HL-60 (cell line): ENCODE measurements around the gene RNGTT.

ENCODE experiments used
- DNase-seq, 2 experiments: peaks; one replicate each; pipeline ENCODE4 v3.0.0-alpha.2; 2010 to 2020; ENCODE audit warnings: low read depth in 1 of 2, low spot score in 1 of 2
- H3K27ac ChIP-seq: fragments of 250-450 bp; sonication (Bioruptor Pico); replicated peaks from 2 replicates; pipeline ENCODE4 v1.5.1; 2020; ENCODE audit warnings: mild to moderate bottlenecking, moderate library complexity
- H3K27me3 ChIP-seq: fragments of 250-450 bp; sonication (Bioruptor Pico); 2 replicates; pipeline ENCODE4 v1.5.1; 2021; ENCODE audit warnings: mild to moderate bottlenecking, moderate library complexity; ENCODE audit not compliant: insufficient read depth, poor library complexity, severe bottlenecking
- H3K4me3 ChIP-seq: replicated peaks from 2 replicates; pipeline ENCODE4 v1.5.1; 2011; ENCODE audit warnings: mild to moderate bottlenecking, control low read depth, low read length; ENCODE audit not compliant: insufficient read depth
- GABPA ChIP-seq: IDR thresholded peaks from 2 replicates; pipeline ENCODE4 v1.6.1; 2012; ENCODE audit warnings: low read depth
- POLR2AphosphoS5 ChIP-seq: IDR thresholded peaks from 2 replicates; pipeline ENCODE4 v1.6.1; 2012; ENCODE audit warnings: low read depth
- SPI1 ChIP-seq: IDR thresholded peaks from 2 replicates; pipeline ENCODE4 v1.6.1; 2012; ENCODE audit warnings: low read depth, mild to moderate bottlenecking, borderline replicate concordance
- TF ChIP-seq, protein P1 (sequence below): IDR thresholded peaks from one replicate; pipeline ENCODE4 v1.5.1; 2011; ENCODE audit warnings: low read length, control low read depth, inconsistent platforms; ENCODE audit not compliant: insufficient read depth
- TF ChIP-seq, protein P2 (sequence below): IDR thresholded peaks from 2 replicates; pipeline ENCODE4 v1.6.1; 2012; ENCODE audit warnings: low read depth; ENCODE audit not compliant: insufficient replicate concordance

The RNGTT gene

GRCh38 chr6:88665131-88665530 is 298.3 kb downstream of the RNGTT start:
- no peak overlapping the region for H3K4me3 ChIP-seq
- TF ChIP-seq SPI1 (no peak), POLR2AphosphoS5 (no peak), GABPA (no peak)
- TF ChIP-seq, protein P1, sequence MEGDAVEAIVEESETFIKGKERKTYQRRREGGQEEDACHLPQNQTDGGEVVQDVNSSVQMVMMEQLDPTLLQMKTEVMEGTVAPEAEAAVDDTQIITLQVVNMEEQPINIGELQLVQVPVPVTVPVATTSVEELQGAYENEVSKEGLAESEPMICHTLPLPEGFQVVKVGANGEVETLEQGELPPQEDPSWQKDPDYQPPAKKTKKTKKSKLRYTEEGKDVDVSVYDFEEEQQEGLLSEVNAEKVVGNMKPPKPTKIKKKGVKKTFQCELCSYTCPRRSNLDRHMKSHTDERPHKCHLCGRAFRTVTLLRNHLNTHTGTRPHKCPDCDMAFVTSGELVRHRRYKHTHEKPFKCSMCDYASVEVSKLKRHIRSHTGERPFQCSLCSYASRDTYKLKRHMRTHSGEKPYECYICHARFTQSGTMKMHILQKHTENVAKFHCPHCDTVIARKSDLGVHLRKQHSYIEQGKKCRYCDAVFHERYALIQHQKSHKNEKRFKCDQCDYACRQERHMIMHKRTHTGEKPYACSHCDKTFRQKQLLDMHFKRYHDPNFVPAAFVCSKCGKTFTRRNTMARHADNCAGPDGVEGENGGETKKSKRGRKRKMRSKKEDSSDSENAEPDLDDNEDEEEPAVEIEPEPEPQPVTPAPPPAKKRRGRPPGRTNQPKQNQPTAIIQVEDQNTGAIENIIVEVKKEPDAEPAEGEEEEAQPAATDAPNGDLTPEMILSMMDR, result no peak
- TF ChIP-seq, protein P2, sequence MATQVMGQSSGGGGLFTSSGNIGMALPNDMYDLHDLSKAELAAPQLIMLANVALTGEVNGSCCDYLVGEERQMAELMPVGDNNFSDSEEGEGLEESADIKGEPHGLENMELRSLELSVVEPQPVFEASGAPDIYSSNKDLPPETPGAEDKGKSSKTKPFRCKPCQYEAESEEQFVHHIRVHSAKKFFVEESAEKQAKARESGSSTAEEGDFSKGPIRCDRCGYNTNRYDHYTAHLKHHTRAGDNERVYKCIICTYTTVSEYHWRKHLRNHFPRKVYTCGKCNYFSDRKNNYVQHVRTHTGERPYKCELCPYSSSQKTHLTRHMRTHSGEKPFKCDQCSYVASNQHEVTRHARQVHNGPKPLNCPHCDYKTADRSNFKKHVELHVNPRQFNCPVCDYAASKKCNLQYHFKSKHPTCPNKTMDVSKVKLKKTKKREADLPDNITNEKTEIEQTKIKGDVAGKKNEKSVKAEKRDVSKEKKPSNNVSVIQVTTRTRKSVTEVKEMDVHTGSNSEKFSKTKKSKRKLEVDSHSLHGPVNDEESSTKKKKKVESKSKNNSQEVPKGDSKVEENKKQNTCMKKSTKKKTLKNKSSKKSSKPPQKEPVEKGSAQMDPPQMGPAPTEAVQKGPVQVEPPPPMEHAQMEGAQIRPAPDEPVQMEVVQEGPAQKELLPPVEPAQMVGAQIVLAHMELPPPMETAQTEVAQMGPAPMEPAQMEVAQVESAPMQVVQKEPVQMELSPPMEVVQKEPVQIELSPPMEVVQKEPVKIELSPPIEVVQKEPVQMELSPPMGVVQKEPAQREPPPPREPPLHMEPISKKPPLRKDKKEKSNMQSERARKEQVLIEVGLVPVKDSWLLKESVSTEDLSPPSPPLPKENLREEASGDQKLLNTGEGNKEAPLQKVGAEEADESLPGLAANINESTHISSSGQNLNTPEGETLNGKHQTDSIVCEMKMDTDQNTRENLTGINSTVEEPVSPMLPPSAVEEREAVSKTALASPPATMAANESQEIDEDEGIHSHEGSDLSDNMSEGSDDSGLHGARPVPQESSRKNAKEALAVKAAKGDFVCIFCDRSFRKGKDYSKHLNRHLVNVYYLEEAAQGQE, result no peak
- no peak for DNase-seq
- H3K27ac ChIP-seq, result no peak overlapping the region
- H3K27me3 ChIP-seq, result no peaks in the 10 kb centered on the region

DNA sequence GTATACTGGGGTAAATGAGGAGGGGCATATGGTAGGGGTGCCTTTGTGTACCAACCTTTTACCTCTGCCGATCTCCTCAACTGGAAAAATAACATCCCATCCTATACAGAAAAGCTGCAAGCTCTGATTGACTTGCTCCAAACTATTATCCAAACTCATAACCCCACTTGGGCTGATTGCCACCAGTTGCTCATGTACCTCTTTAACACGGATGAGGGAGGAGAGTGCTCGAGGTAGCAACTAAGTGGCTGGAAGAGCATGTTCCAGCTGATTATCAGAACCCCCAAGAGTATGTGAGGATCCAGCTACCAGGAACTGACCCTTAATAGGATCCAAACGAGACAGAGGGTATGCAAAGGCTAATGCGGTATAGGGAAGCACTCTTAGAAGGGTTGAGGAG is 299.6 kb downstream of the RNGTT start:
- Histone ChIP-seq H3K27ac (no peak overlapping the region), H3K4me3 (no peak overlapping the region), H3K27me3 (no peaks in the 10 kb centered on the region)
- TF ChIP-seq POLR2AphosphoS5 (no peak), SPI1 (no peak)
- no peak for DNase-seq

DNA sequence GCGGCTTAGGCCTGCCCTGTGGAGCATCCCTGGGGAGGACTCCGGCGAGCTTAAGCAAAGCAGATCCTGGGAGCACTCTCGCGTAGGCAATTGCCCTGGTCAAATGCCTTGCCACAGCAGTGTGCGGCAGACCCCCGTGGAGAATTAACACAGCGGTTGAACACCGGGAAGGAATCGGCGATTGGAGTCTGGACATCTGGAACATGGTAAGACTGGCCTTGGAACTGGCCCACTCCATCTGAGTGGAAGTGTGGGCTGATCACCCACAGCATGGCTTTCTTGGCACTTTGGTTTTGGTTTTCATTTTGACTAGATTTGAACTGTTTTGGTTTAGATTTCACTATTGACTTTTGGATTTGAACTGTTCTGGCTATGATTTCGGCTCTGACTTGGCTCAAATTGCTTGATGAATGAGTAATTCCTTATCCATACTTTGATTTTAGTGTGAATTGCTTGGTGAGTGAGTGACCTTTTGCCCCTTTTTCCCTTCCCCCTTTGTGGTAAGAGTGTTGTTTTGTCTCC is 300.7 kb downstream of the RNGTT start:
- H3K4me3 ChIP-seq, result no peak overlapping the region
- TF ChIP-seq POLR2AphosphoS5, result no peak
- TF ChIP-seq, protein P1, result no peak
- no peak for TF ChIP-seq SPI1
- H3K27ac ChIP-seq, result no peak overlapping the region
- H3K27me3 ChIP-seq, result no peaks in the 10 kb centered on the region
- no peak for DNase-seq

- no peak overlapping the region for H3K4me3 ChIP-seq
- no peaks in the 10 kb centered on the region for H3K27me3 ChIP-seq
- H3K27ac ChIP-seq, result no peak overlapping the region
- peak in 1 of 2 experiments; percentile 26 for DNase-seq
- TF ChIP-seq POLR2AphosphoS5 (no peak), GABPA (no peak), SPI1 (no peak)
- TF ChIP-seq, protein P1, result no peak
- TF ChIP-seq, protein P2, result no peak
Observed at GRCh38 chr6:88662163-88662580, 301.2 kb downstream of the RNGTT start.
